Effector memory CD4-positive, alpha-beta T cell (primary cell): ENCODE results near the gene STRADB.

Experiments used
- DNase-seq, 3 donors: peaks; one replicate each; pipeline ENCODE4 v3.0.0-alpha.2; 2020
- H3K27ac ChIP-seq: 2 replicates; pipeline ENCODE4 v1.7.0; 2013; ENCODE audit warnings: mild to moderate bottlenecking, low read length, moderate library complexity; ENCODE audit not compliant: insufficient read depth, poor library complexity, severe bottlenecking
- H3K27me3 ChIP-seq: replicated peaks from 2 replicates; pipeline ENCODE4 v1.7.0; 2013; ENCODE audit warnings: mild to moderate bottlenecking, low read length; ENCODE audit not compliant: insufficient read depth, control insufficient read depth, poor library complexity, severe bottlenecking
- H3K36me3 ChIP-seq: 2 replicates; pipeline ENCODE4 v1.7.0; 2013; ENCODE audit warnings: mild to moderate bottlenecking, low read length, moderate library complexity; ENCODE audit not compliant: control insufficient read depth, insufficient read depth
- H3K4me1 ChIP-seq: 2 replicates; pipeline ENCODE4 v1.7.0; 2013; ENCODE audit warnings: low read length, mild to moderate bottlenecking; ENCODE audit not compliant: control insufficient read depth, insufficient read depth, poor library complexity, severe bottlenecking
- H3K4me3 ChIP-seq: 2 replicates; pipeline ENCODE4 v1.7.0; 2013; ENCODE audit warnings: low read length, low read depth, mild to moderate bottlenecking; ENCODE audit not compliant: insufficient read depth, poor library complexity, severe bottlenecking
- H3K9me3 ChIP-seq: 2 replicates; pipeline ENCODE4 v1.7.0; 2013; ENCODE audit warnings: mild to moderate bottlenecking, low read length, moderate library complexity; ENCODE audit not compliant: control insufficient read depth

STRADB gene

GRCh38 chr2:201490291-201490690 is 38.8 kb downstream of the STRADB start:
- Histone ChIP-seq H3K27ac (no peak overlapping the region), H3K36me3 (no peaks in the 10 kb centered on the region), H3K9me3 (no peaks in the 10 kb centered on the region), H3K4me3 (no peak overlapping the region), H3K4me1 (no peaks in the 10 kb centered on the region), H3K27me3 (no peaks in the 10 kb centered on the region)
- no peak for DNase-seq

GRCh38 chr2:201496785-201497184 is 45.2 kb downstream of the STRADB start:
- no peak overlapping the region for H3K4me3 ChIP-seq
- H3K27ac ChIP-seq: no peak overlapping the region
- no peaks in the 10 kb centered on the region for H3K36me3 ChIP-seq
- H3K4me1 ChIP-seq: no peaks in the 10 kb centered on the region
- DNase-seq: no peak
- H3K9me3 ChIP-seq: no peaks in the 10 kb centered on the region
- no peaks in the 10 kb centered on the region for H3K27me3 ChIP-seq

GRCh38 chr2:201500534-201500933 is 49.0 kb downstream of the STRADB start:
- Histone ChIP-seq H3K27ac (no peak overlapping the region), H3K27me3 (no peaks in the 10 kb centered on the region), H3K4me3 (no peak overlapping the region), H3K36me3 (no peaks in the 10 kb centered on the region), H3K4me1 (no peaks in the 10 kb centered on the region), H3K9me3 (no peaks in the 10 kb centered on the region)
- DNase-seq: no peak

- H3K27me3 ChIP-seq: no peaks in the 10 kb centered on the region
- no peak overlapping the region for H3K4me3 ChIP-seq
- no peaks in the 10 kb centered on the region for H3K36me3 ChIP-seq
- H3K9me3 ChIP-seq: no peaks in the 10 kb centered on the region
- no peak overlapping the region for H3K27ac ChIP-seq
- no peak for DNase-seq
- H3K4me1 ChIP-seq: no peaks in the 10 kb centered on the region
Measured at GRCh38 chr2:201502713-201503112, 51.2 kb downstream of the STRADB start.

GRCh38 chr2:201507725-201508124 is 56.2 kb downstream of the STRADB start:
- Histone ChIP-seq H3K27me3 (no peaks in the 10 kb centered on the region), H3K4me3 (no peak overlapping the region), H3K9me3 (no peaks in the 10 kb centered on the region), H3K36me3 (no peaks in the 10 kb centered on the region), H3K27ac (no peak overlapping the region), H3K4me1 (no peaks in the 10 kb centered on the region)
- DNase-seq: no peak

GRCh38 chr2:201513271-201513670 is 61.7 kb downstream of the STRADB start:
- no peak for DNase-seq
- H3K27me3 ChIP-seq: no peaks in the 10 kb centered on the region
- H3K4me3 ChIP-seq: no peak overlapping the region
- no peak overlapping the region for H3K27ac ChIP-seq
- no peaks in the 10 kb centered on the region for H3K36me3 ChIP-seq
- no peaks in the 10 kb centered on the region for H3K4me1 ChIP-seq
- H3K9me3 ChIP-seq: no peaks in the 10 kb centered on the region

GRCh38 chr2:201515573-201516246 is 64.2 kb downstream of the STRADB start:
- no peaks in the 10 kb centered on the region for H3K9me3 ChIP-seq
- no peaks in the 10 kb centered on the region for H3K27me3 ChIP-seq
- no peak overlapping the region for H3K4me3 ChIP-seq
- no peaks in the 10 kb centered on the region for H3K36me3 ChIP-seq
- H3K4me1 ChIP-seq: no peaks in the 10 kb centered on the region
- no peak overlapping the region for H3K27ac ChIP-seq
- no peak for DNase-seq

GRCh38 chr2:201517094-201517493 is 65.6 kb downstream of the STRADB start:
- Histone ChIP-seq H3K4me3 (no peak overlapping the region), H3K36me3 (no peaks in the 10 kb centered on the region), H3K27me3 (no peaks in the 10 kb centered on the region), H3K9me3 (no peaks in the 10 kb centered on the region), H3K27ac (no peak overlapping the region), H3K4me1 (no peaks in the 10 kb centered on the region)
- DNase-seq: no peak

GRCh38 chr2:201520201-201520600 is 68.7 kb downstream of the STRADB start:
- Histone ChIP-seq H3K4me3 (no peak overlapping the region), H3K27me3 (no peaks in the 10 kb centered on the region), H3K9me3 (no peaks in the 10 kb centered on the region), H3K36me3 (no peaks in the 10 kb centered on the region), H3K4me1 (no peaks in the 10 kb centered on the region), H3K27ac (no peak overlapping the region)
- DNase-seq: no peak

GRCh38 chr2:201522965-201523364 is 71.4 kb downstream of the STRADB start:
- H3K4me3 ChIP-seq: no peak overlapping the region
- no peaks in the 10 kb centered on the region for H3K4me1 ChIP-seq
- H3K9me3 ChIP-seq: no peaks in the 10 kb centered on the region
- no peak for DNase-seq
- no peaks in the 10 kb centered on the region for H3K36me3 ChIP-seq
- H3K27me3 ChIP-seq: no peaks in the 10 kb centered on the region
- no peak overlapping the region for H3K27ac ChIP-seq
